A549 treated with dexamethasone at 1 μM for 4 hours (cell line): ENCODE data around the gene INF2. TPM values are rescaled to one million over a fixed set of nuclear protein-coding genes. Genes with fewer than 3 reads are reported as not detected.

Experiments used
- total RNA-seq: library from RNA; stranded (reverse); fragments of 200-300 nt; extraction: Qiagen RNA extraction; gene quantifications from 5 replicates; pipeline ENCODE4 v1.2.3, GENCODE V29; 2022

Gene INF2
- 61.9 to 126 TPM (median 116 TPM) in 5 replicates for total RNA-seq

DNA sequence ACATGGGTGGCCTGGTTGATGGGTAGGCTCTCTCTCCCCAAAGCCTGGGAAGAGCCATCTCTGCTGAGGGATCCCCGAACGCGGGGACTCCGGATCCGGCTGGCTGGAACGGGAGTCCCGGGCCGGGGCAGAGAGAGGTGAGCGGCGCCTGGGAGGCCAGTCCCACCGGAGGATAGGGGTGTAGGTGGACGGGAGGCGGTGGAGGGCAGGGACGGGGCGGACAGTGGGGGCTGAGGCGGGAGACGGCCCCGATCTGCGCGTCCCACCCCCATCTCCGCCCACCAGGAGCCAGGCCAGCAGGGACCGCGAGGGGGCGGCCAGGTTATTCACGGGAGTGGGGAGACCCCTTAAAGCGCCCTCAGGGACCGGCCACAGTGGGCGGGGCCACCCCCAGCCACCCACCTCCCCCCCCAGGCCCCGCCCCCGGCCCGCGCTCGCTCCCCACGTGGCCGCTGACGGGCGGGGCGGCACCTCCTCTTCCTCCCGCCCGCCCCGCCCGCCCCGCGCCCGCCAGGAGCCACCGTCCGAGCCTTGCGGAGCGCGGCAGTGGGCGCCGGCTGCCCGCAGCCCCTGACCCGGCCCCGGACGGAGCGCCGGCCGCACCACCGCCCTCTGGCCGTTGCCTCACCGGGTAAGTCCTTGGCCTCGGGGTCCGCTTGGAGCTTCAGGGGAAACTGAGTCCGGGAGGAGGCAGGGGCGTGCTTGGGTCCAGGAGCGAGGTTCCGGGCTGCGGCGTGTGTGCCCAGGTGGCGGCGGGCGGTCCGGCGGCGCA, at the start of gene INF2:
Gene INF2, plus strand, starts transcription at position 510 of the 772 bp plus-strand sequence. CDS start 11,748 bp downstream, outside the sequence.

DNA sequence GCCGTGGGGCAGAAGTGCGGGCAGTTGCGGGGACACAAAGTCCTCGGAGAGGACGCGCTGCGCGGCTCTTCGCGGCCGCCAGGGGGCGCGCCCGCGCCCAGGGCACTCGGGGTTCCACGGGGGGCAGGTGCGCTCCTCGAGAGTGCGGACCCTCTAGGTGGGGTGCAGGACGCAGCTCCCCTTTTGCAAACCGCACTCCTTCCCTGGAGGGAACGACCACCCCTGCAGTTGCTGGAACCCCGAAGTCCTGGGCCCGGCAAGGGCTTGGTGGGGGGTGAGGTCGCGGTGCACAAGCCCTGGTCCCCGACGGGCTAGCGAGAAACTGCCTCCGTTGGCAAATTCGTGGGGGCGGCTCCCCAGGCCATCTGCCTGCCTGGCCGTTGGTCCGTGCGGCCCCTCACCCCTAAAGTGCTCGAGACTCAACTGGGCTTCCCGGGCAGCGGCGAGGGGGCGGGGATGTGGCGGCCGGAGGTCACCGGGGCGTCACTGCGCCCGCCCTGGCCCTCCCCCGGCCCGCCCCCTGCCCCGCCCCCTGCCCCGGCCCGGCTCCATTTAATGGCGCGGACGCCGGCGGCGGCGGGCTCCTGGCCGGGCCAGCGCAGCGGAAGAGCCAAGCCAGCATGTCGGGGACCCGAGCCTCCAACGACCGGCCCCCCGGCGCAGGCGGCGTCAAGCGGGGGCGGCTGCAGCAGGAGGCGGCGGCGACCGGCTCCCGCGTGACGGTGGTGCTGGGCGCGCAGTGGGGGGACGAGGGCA, 34.4 kb downstream of the INF2 start, which contains the start of gene ADSS1:
Gene ADSS1, plus strand, starts transcription at position 579 of the 756 bp plus-strand sequence. Its CDS starts 42 bp downstream, at position 621.

DNA sequence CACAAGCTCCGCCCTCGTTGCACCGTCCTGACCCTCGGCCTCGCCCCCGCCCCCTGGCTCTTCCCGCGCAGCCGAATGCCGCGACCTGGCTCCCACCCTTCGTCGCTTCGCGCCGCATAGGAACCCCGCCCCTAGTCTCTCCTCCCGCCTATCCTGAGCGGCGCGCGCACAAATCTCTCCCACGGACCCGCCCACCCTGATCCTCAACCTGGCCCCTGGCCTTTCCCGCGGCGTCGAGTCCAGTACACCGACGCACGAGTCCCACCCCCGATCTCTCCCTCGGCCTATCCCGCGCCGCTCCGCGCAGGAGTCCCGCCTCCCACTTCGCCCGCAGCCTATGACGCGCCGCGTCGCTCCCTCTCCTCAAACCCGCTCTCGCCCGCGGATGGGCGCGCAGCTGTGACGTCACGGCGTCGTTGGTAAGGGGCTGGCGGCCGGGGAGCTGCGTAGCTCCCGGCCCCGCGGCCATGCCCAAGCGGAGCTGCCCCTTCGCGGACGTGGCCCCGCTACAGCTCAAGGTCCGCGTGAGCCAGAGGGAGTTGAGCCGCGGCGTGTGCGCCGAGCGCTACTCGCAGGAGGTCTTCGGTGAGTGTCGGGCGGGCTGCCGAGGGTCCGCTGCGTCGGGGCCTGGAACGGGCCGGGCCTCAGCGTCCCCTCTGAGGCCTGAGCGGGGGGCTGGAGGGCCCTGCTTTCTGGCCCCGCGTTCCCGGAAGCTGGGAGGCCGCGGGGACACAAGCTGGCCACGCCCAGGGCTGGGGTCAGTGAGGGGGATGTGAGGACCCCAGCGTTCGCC, 63.5 kb downstream of the INF2 start, which contains the start of gene SIVA1:
Gene SIVA1, plus strand, starts transcription at position 413 of the 793 bp plus-strand sequence. Its CDS starts 55 bp downstream, at position 468.

Other genes starting within 250 kb of the INF2 start
- gene C14orf180, start 109.9 kb upstream of the INF2 start, total RNA-seq = not detected in 5 replicates
- gene TMEM179, start 84.8 kb upstream of the INF2 start, total RNA-seq = 0.07 to 0.33 TPM (median 0.24 TPM) in 5 replicates
- 5.1 to 6.7 TPM (median 5.5 TPM) in 5 replicates for gene ADSS1, start 34.6 kb downstream of the INF2 start, total RNA-seq
- gene SIVA1, start 63.5 kb downstream of the INF2 start, total RNA-seq = 126 to 174 TPM (median 153 TPM) in 5 replicates
- 74.0 to 112 TPM (median 105 TPM) in 5 replicates for gene AKT1, start 106.1 kb downstream of the INF2 start, total RNA-seq
- 2.0 to 3.2 TPM (median 2.9 TPM) in 5 replicates for gene ZBTB42, start 111.5 kb downstream of the INF2 start, total RNA-seq
- gene CEP170B, start 175.7 kb downstream of the INF2 start, total RNA-seq = 13.7 to 29.4 TPM (median 25.8 TPM) in 5 replicates
- gene PLD4, start 235.3 kb downstream of the INF2 start, total RNA-seq = 0.02 to 0.23 TPM in 2 of 5 replicates, not detected in the others